PC-9 (cell line): ENCODE data around the gene MDH1. TPM values are rescaled to one million over a fixed set of nuclear protein-coding genes. Genes with fewer than 3 reads are reported as not detected.
"Not testable (repeated sequence)": the region's sequence is repeated elsewhere in the genome, so short reads cannot be mapped to it uniquely, and the experiment has no call there.

Experiments used
- BruUV-seq: library from RNA; stranded (reverse); fragments of 400-500 nt; replicated peaks from 2 replicates; lab custom pipeline; 2021; lab: Mats Ljungman, UMichigan
- CTCF ChIA-PET: fragments of 300-600 bp; sonication (Branson Sonifier 250); formaldehyde crosslinking; loops from one replicate; lab custom pipeline; 2022; ENCODE audit warnings: antibody characterized with exemption; lab: Charles Lee
- POLR2A ChIA-PET: fragments of 300-600 bp; sonication (Branson Sonifier 250); formaldehyde crosslinking; loops from one replicate; lab custom pipeline; 2022; ENCODE audit warnings: antibody characterized with exemption; ENCODE audit not compliant: unreplicated experiment; lab: Charles Lee
- DNase-seq, 2 experiments: peaks; one replicate each; pipeline versions ENCODE4 v3.0.0 to v3.0.0-alpha.2; 2015 to 2022; ENCODE audit warnings: mixed read lengths in 1 of 2
- H2AFZ ChIP-seq: fragments of 200-600 bp; sonication (generic); 2 replicates; pipeline ENCODE4 v1.8.1; 2017; ENCODE audit warnings: antibody characterized with exemption
- H3F3A ChIP-seq: fragments of 200-600 bp; sonication (generic); 2 replicates; pipeline ENCODE4 v1.8.1; 2017; ENCODE audit warnings: antibody characterized with exemption, mild to moderate bottlenecking, low read depth; ENCODE audit not compliant: insufficient read depth
- H3K27ac ChIP-seq: fragments of 200-600 bp; sonication (generic); 2 replicates; pipeline ENCODE4 v1.6.1; 2016; ENCODE audit warnings: mixed run types
- H3K27me3 ChIP-seq: fragments of 200-600 bp; sonication (generic); 2 replicates; pipeline ENCODE4 v1.6.1; 2016; ENCODE audit warnings: low read depth, mixed run types; ENCODE audit not compliant: insufficient read depth
- H3K36me3 ChIP-seq: fragments of 200-600 bp; sonication (generic); 2 replicates; pipeline ENCODE4 v1.6.1; 2016; ENCODE audit warnings: low read depth, mixed run types
- H3K4me1 ChIP-seq: fragments of 200-600 bp; sonication (generic); replicated peaks from 2 replicates; pipeline ENCODE4 v1.6.1; 2016; ENCODE audit warnings: mixed run types; ENCODE audit not compliant: insufficient read depth
- H3K4me2 ChIP-seq: fragments of 200-600 bp; sonication (generic); 2 replicates; pipeline ENCODE4 v1.6.1; 2017; ENCODE audit warnings: mixed run types
- H3K4me3 ChIP-seq: fragments of 200-600 bp; sonication (generic); 2 replicates; pipeline ENCODE4 v1.6.1; 2016; ENCODE audit warnings: mixed run types
- H3K79me2 ChIP-seq: fragments of 200-600 bp; sonication (generic); 2 replicates; pipeline ENCODE4 v1.6.1; 2017; ENCODE audit warnings: low read depth, mixed run types
- H3K9me2 ChIP-seq: fragments of 200-600 bp; sonication (generic); 2 replicates; pipeline ENCODE4 v1.8.1; 2017; ENCODE audit warnings: mild to moderate bottlenecking; ENCODE audit not compliant: insufficient read depth
- H3K9me3 ChIP-seq: fragments of 200-600 bp; sonication (generic); 2 replicates; pipeline ENCODE4 v1.8.1; 2016; ENCODE audit warnings: low read depth; ENCODE audit not compliant: insufficient read depth
- H4K20me1 ChIP-seq: fragments of 200-600 bp; sonication (generic); 2 replicates; pipeline ENCODE4 v1.8.1; 2017; ENCODE audit not compliant: insufficient read depth
- EZH2 ChIP-seq: fragments of 200-600 bp; sonication (generic); IDR thresholded peaks from 2 replicates; pipeline ENCODE4 v1.8.0; 2017; ENCODE audit warnings: antibody characterized with exemption, low read depth
- intact Hi-C: fragments of 100-400 bp; cut with micrococcal nuclease; formaldehyde crosslinking; loops from one replicate; pipeline ENCODE4 v1.10.0; 2022; ENCODE audit not compliant: unreplicated experiment
- total RNA-seq: library from RNA; stranded (reverse); gene quantifications from 2 replicates; pipeline ENCODE4 v1.2.3, GENCODE V29; 2021
- TF ChIP-seq, protein P1 (sequence below): fragments of 200-600 bp; sonication (generic); conservative IDR thresholded peaks from 2 replicates; pipeline ENCODE4 v1.6.1; 2017; ENCODE audit warnings: mixed run types, antibody characterized with exemption, mild to moderate bottlenecking, moderate library complexity

Gene MDH1
- total RNA-seq, 1 experiment from 2014 or later: 157 TPM

DNA sequence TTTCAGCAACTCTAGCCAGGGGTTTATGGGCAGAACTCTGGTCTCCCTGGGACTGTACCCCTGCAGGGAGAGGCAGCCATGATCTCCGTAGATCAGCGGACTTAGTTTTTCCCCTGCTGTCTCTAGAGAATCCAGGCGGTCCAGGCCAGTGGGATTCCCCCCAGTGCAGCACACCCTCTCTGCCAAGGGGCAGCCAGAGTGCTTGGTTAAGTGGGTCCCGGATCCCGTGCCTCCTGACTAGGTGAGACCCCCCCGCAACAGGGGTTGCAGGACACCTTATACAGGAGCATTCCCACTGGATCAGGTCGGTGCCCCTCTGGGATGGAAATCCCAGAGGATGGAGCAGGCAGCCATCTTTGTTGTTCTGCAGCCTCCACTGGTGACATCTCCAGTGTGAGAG lies 33.5 kb upstream of the MDH1 start:
- peak overlapping the region; percentile 12 for H3K4me2 ChIP-seq
- no peak overlapping the region for H3K27ac ChIP-seq
- no peak overlapping the region for H2AFZ ChIP-seq
- H3K79me2 ChIP-seq: no peaks in the 10 kb centered on the region
- no peaks in the 10 kb centered on the region for H3F3A ChIP-seq
- TF ChIP-seq EZH2: no peak
- ChIA-PET CTCF (no interaction called here), POLR2A (no interaction called here)
- no peaks in the 10 kb centered on the region for H4K20me1 ChIP-seq
- H3K4me3 ChIP-seq: no peak overlapping the region
- no peak for DNase-seq
- H3K9me3 ChIP-seq: peaks cover 5% of the 10 kb centered on the region; the same call in 1 of the 2 replicates
- H3K36me3 ChIP-seq: no peaks in the 10 kb centered on the region; the same call in 1 of the 2 replicates
- no peaks in the 10 kb centered on the region for H3K9me2 ChIP-seq
- intact Hi-C loops: no loop called here
- BruUV-seq: no TSS peak
- H3K27me3 ChIP-seq: no peaks in the 10 kb centered on the region
- H3K4me1 ChIP-seq: peaks cover 13% of the 10 kb centered on the region

DNA sequence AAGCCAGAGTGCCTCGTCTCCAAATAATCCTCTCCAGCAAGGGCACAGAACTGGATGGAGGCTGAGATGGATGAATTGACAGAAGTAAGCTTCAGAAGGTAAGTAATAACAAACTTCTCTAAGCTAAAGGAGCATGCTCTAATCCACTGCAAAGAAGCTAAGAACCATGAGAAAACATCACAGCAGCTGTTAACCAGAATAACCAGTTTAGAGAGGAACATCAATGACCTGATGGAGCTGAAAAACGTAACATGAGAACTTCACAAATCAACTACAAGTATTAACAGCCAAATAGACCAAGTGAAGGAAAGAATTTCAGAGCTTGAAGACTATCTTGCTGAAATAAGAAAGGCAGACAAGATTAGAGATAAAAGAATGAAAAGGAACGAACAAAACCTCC lies 32.8 kb upstream of the MDH1 start:
- Histone ChIP-seq H3K79me2 (no peaks in the 10 kb centered on the region), H3K36me3 (no peaks in the 10 kb centered on the region; the same call in 1 of the 2 replicates), H3F3A (no peaks in the 10 kb centered on the region), H3K4me3 (no peak overlapping the region), H3K27me3 (no peaks in the 10 kb centered on the region), H3K27ac (no peak overlapping the region), H4K20me1 (no peaks in the 10 kb centered on the region), H3K9me2 (no peaks in the 10 kb centered on the region), H3K4me2 (peak overlapping the region; percentile 12), H3K4me1 (peaks cover 13% of the 10 kb centered on the region), H3K9me3 (peaks cover 5% of the 10 kb centered on the region; the same call in 1 of the 2 replicates), H2AFZ (no peak overlapping the region)
- intact Hi-C loops: no loop called here
- ChIA-PET CTCF (no interaction called here), POLR2A (interaction anchor here (0.7 kb wide), 1 partner anchor 962 kb away, joined by 9 read pairs; no protein-coding TSS in a partner anchor)
- TF ChIP-seq EZH2: no peak
- TF ChIP-seq, protein P1, sequence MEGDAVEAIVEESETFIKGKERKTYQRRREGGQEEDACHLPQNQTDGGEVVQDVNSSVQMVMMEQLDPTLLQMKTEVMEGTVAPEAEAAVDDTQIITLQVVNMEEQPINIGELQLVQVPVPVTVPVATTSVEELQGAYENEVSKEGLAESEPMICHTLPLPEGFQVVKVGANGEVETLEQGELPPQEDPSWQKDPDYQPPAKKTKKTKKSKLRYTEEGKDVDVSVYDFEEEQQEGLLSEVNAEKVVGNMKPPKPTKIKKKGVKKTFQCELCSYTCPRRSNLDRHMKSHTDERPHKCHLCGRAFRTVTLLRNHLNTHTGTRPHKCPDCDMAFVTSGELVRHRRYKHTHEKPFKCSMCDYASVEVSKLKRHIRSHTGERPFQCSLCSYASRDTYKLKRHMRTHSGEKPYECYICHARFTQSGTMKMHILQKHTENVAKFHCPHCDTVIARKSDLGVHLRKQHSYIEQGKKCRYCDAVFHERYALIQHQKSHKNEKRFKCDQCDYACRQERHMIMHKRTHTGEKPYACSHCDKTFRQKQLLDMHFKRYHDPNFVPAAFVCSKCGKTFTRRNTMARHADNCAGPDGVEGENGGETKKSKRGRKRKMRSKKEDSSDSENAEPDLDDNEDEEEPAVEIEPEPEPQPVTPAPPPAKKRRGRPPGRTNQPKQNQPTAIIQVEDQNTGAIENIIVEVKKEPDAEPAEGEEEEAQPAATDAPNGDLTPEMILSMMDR: no peak
- DNase-seq: peak in 1 of 2 experiments; percentile 78
- no TSS peak for BruUV-seq

DNA sequence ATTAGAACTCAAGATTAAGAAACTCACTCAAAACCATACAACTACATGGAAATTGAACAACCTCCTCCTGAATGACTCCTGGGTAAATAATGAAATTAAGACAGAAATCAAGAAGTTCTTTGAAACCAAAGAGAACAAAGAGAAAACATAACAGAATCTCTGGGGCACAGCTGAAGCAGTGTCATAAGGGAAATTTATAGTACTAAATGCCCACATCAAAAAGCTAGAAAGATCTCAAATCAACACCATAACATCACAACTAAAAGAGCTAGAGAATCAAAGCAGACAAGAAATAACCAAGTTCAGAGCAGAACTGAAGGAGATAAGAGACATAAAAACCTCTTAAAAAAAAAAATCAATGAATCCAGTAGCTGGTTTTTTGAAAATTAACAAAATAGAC lies 30.9 kb upstream of the MDH1 start:
- CTCF ChIA-PET, H3K4me3 ChIP-seq, H3K36me3 ChIP-seq, H2AFZ ChIP-seq, H3K27ac ChIP-seq, H3K9me3 ChIP-seq, DNase-seq, H3K79me2 ChIP-seq, H3F3A ChIP-seq, H4K20me1 ChIP-seq, H3K4me2 ChIP-seq, intact Hi-C loops, BruUV-seq, H3K27me3 ChIP-seq, POLR2A ChIA-PET, H3K9me2 ChIP-seq: not testable (repeated sequence)
- peaks cover 13% of the 10 kb centered on the region for H3K4me1 ChIP-seq

DNA sequence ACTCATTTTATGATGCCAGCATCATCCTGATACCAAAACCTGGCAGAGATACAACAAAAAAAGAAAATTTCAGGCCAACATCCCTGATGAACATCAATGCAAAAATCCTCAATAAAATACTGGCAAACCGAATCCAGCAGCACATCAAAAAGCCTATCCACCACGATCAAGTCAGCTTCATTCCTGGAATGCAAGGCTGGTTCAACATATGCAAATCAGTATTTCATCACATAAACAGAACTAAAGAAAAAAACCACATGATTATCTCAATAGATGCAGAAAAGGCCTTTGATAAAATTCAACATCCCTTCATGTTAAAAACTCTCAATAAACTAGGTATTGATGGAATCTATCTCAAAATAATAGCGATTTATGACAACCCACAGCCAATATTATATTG lies 29.8 kb upstream of the MDH1 start:
- H3F3A ChIP-seq, H2AFZ ChIP-seq, H3K27me3 ChIP-seq, H3K27ac ChIP-seq, H3K4me2 ChIP-seq, H3K9me3 ChIP-seq, DNase-seq, POLR2A ChIA-PET, H3K79me2 ChIP-seq, intact Hi-C loops, BruUV-seq, H3K36me3 ChIP-seq, H3K4me3 ChIP-seq, H3K9me2 ChIP-seq, H4K20me1 ChIP-seq, CTCF ChIA-PET: not testable (repeated sequence)
- peaks cover 13% of the 10 kb centered on the region for H3K4me1 ChIP-seq
